HEK293 (cell line): ENCODE results near the gene TAS2R40.

ENCODE experiments used
- CTCF ChIA-PET: fragments of 350-600 bp; formaldehyde crosslinking; extraction: SDS; loops from one replicate; lab custom pipeline; 2021; ENCODE audit warnings: antibody characterized with exemption; lab: Yijun Ruan, JAX
- POLR2A ChIA-PET: fragments of 300-600 bp; formaldehyde crosslinking; extraction: SDS; loops from one replicate; lab custom pipeline; 2020; ENCODE audit warnings: antibody characterized with exemption, inconsistent platforms; lab: Yijun Ruan, JAX
- H3K27ac ChIP-seq: fragments of 200-500 bp; sonication (Bioruptor generic); 2 replicates; pipeline ENCODE4 v1.5.1; 2014; ENCODE audit warnings: low read depth, low read length, control low read depth, inconsistent platforms; ENCODE audit errors: extremely low read depth
- H3K36me3 ChIP-seq, 2 experiments: fragments of 200-500 bp in 1 of 2; sonication (Bioruptor generic) in 1 of 2; 1 replicate in 1 of 2; 2 replicates in 1 of 2; pipeline ENCODE4 v1.5.1; 2014 to 2017; ENCODE audit warnings: inconsistent platforms in 2 of 2, low read length in 2 of 2; ENCODE audit not compliant: control insufficient read depth in 2 of 2, insufficient read depth in 1 of 2
- H3K4me1 ChIP-seq: fragments of 200-500 bp; sonication (Bioruptor generic); 2 replicates; pipeline ENCODE4 v1.5.1; 2014; ENCODE audit warnings: mild to moderate bottlenecking, low read length, inconsistent platforms; ENCODE audit not compliant: control insufficient read depth, insufficient read depth
- H3K4me3 ChIP-seq: 2 replicates; pipeline ENCODE4 v1.5.1; 2011; ENCODE audit warnings: low read depth, mild to moderate bottlenecking, control low read depth, low read length, moderate library complexity
- H3K9me3 ChIP-seq: fragments of 200-500 bp; sonication (Bioruptor generic); 2 replicates; pipeline ENCODE4 v1.5.1; 2014; ENCODE audit warnings: low read depth, low read length, inconsistent platforms; ENCODE audit not compliant: control insufficient read depth, insufficient read depth
- BCL11A ChIP-seq: fragments of 450-650 bp; formaldehyde crosslinking; IDR thresholded peaks from 2 replicates; pipeline ENCODE4 v1.5.1; 2016; ENCODE audit warnings: low read depth, missing biosample characterization, missing genetic modification characterization
- KLF1 ChIP-seq: fragments of 450-650 bp; formaldehyde crosslinking; IDR thresholded peaks from 2 replicates; pipeline ENCODE4 v1.5.1; 2016; ENCODE audit warnings: missing biosample characterization, missing genetic modification characterization
- KLF17 ChIP-seq: fragments of 450-650 bp; formaldehyde crosslinking; IDR thresholded peaks from 2 replicates; pipeline ENCODE4 v1.5.1; 2016; ENCODE audit warnings: missing biosample characterization, missing genetic modification characterization
- KLF8 ChIP-seq: fragments of 450-650 bp; formaldehyde crosslinking; IDR thresholded peaks from 2 replicates; pipeline ENCODE4 v1.5.1; 2016; ENCODE audit warnings: missing biosample characterization, missing genetic modification characterization
- KLF9 ChIP-seq: fragments of 450-650 bp; formaldehyde crosslinking; IDR thresholded peaks from 2 replicates; pipeline ENCODE4 v1.5.1; 2016; ENCODE audit warnings: missing biosample characterization, missing genetic modification characterization, low read depth
- REPIN1 ChIP-seq: fragments of 450-650 bp; formaldehyde crosslinking; IDR thresholded peaks from 2 replicates; pipeline ENCODE4 v1.5.1; 2017; ENCODE audit warnings: missing biosample characterization, missing genetic modification characterization, low read depth
- SCRT1 ChIP-seq: fragments of 450-650 bp; formaldehyde crosslinking; IDR thresholded peaks from 2 replicates; pipeline ENCODE4 v1.5.1; 2016; ENCODE audit warnings: missing biosample characterization, missing genetic modification characterization, borderline replicate concordance
- WT1 ChIP-seq: fragments of 450-650 bp; formaldehyde crosslinking; IDR thresholded peaks from 2 replicates; pipeline ENCODE4 v1.5.1; 2016; ENCODE audit warnings: missing biosample characterization, missing genetic modification characterization
- ZBTB17 ChIP-seq: fragments of 450-650 bp; formaldehyde crosslinking; IDR thresholded peaks from 2 replicates; pipeline ENCODE4 v1.5.1; 2016; ENCODE audit warnings: missing biosample characterization, missing genetic modification characterization
- ZBTB21 ChIP-seq: fragments of 450-650 bp; formaldehyde crosslinking; IDR thresholded peaks from 2 replicates; pipeline ENCODE4 v1.5.1; 2017; ENCODE audit warnings: missing biosample characterization, missing genetic modification characterization
- ZBTB6 ChIP-seq: fragments of 450-650 bp; formaldehyde crosslinking; IDR thresholded peaks from 2 replicates; pipeline ENCODE4 v1.5.1; 2017; ENCODE audit warnings: missing biosample characterization, missing genetic modification characterization
- ZNF146 ChIP-seq: fragments of 450-650 bp; formaldehyde crosslinking; IDR thresholded peaks from 2 replicates; pipeline ENCODE4 v1.5.1; 2016; ENCODE audit warnings: missing biosample characterization, missing genetic modification characterization
- ZNF155 ChIP-seq: fragments of 450-650 bp; formaldehyde crosslinking; IDR thresholded peaks from 2 replicates; pipeline ENCODE4 v1.5.1; 2016; ENCODE audit warnings: missing biosample characterization, missing genetic modification characterization
- ZNF157 ChIP-seq: fragments of 450-650 bp; formaldehyde crosslinking; IDR thresholded peaks from 2 replicates; pipeline ENCODE4 v1.5.1; 2016; ENCODE audit warnings: missing biosample characterization, missing genetic modification characterization
- ZNF184 ChIP-seq: fragments of 450-650 bp; IDR thresholded peaks from 2 replicates; pipeline ENCODE4 v1.5.1; 2018; ENCODE audit warnings: missing biosample characterization, mild to moderate bottlenecking, missing genetic modification characterization
- ZNF248 ChIP-seq: fragments of 450-650 bp; formaldehyde crosslinking; IDR thresholded peaks from 2 replicates; pipeline ENCODE4 v1.5.1; 2017; ENCODE audit warnings: missing biosample characterization, missing genetic modification characterization
- ZNF311 ChIP-seq: fragments of 450-650 bp; formaldehyde crosslinking; IDR thresholded peaks from 2 replicates; pipeline ENCODE4 v1.5.1; 2017; ENCODE audit warnings: missing biosample characterization, missing genetic modification characterization, borderline replicate concordance
- ZNF521 ChIP-seq: fragments of 450-650 bp; formaldehyde crosslinking; IDR thresholded peaks from 2 replicates; pipeline ENCODE4 v1.5.1; 2017; ENCODE audit warnings: missing biosample characterization, mild to moderate bottlenecking, missing genetic modification characterization
- ZNF548 ChIP-seq: fragments of 450-650 bp; formaldehyde crosslinking; IDR thresholded peaks from 2 replicates; pipeline ENCODE4 v1.5.1; 2016; ENCODE audit warnings: missing biosample characterization, missing genetic modification characterization
- ZNF555 ChIP-seq: fragments of 450-650 bp; formaldehyde crosslinking; conservative IDR thresholded peaks from 2 replicates; pipeline ENCODE4 v1.5.1; 2017; ENCODE audit warnings: missing biosample characterization, mild to moderate bottlenecking, missing genetic modification characterization, inconsistent platforms
- ZNF560 ChIP-seq: fragments of 450-650 bp; formaldehyde crosslinking; IDR thresholded peaks from 2 replicates; pipeline ENCODE4 v1.5.1; 2017; ENCODE audit warnings: missing biosample characterization, missing genetic modification characterization, borderline replicate concordance
- ZNF621 ChIP-seq: fragments of 450-650 bp; formaldehyde crosslinking; IDR thresholded peaks from 2 replicates; pipeline ENCODE4 v1.5.1; 2017; ENCODE audit warnings: missing biosample characterization, missing genetic modification characterization
- ZNF624 ChIP-seq: fragments of 450-650 bp; formaldehyde crosslinking; IDR thresholded peaks from 2 replicates; pipeline ENCODE4 v1.5.1; 2017; ENCODE audit warnings: missing biosample characterization, missing genetic modification characterization
- ZNF776 ChIP-seq: fragments of 450-650 bp; formaldehyde crosslinking; IDR thresholded peaks from 2 replicates; pipeline ENCODE4 v1.5.0; 2017; ENCODE audit warnings: missing biosample characterization, missing genetic modification characterization, borderline replicate concordance
- ZNF785 ChIP-seq: fragments of 450-650 bp; formaldehyde crosslinking; IDR thresholded peaks from 2 replicates; pipeline ENCODE4 v1.5.1; 2016; ENCODE audit warnings: missing biosample characterization, missing genetic modification characterization
- TF ChIP-seq, protein P1 (sequence below): fragments of 450-650 bp; formaldehyde crosslinking; IDR thresholded peaks from 2 replicates; pipeline ENCODE4 v1.5.1; 2016; ENCODE audit warnings: missing biosample characterization, missing genetic modification characterization, low read depth
- TF ChIP-seq, protein P2 (sequence below): sonication (generic); formaldehyde crosslinking; IDR thresholded peaks from 2 replicates; pipeline ENCODE4 v1.8.1; 2022; ENCODE audit warnings: mild to moderate bottlenecking, moderate library complexity, missing genetic modification reagents

Gene TAS2R40

DNA sequence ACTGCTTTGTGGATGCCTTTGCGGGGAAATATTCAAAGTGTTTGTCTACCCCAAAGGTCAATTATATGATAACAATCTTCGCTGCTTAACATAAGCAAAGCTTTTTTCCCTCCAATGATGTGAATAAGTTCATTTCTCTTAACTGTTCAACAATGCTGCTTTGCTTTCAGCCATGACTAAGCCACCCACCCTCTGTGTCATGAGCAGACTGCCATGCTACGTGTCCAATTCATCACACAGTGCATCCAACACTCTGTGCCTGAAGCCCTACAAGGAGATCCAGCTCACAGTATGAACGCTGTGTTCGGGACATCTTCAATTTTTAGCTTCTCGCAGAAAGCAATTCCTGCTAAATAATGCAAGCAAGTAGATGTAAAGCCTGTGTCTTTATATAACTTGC is 5.7 kb upstream of the TAS2R40 start:
- H3K4me3 ChIP-seq, result no peak overlapping the region
- no peaks in the 10 kb centered on the region for H3K36me3 ChIP-seq
- no peak for TF ChIP-seq ZNF155
- TF ChIP-seq ZNF785 (tag by site-specific recombination), result no peak
- TF ChIP-seq, protein P1, sequence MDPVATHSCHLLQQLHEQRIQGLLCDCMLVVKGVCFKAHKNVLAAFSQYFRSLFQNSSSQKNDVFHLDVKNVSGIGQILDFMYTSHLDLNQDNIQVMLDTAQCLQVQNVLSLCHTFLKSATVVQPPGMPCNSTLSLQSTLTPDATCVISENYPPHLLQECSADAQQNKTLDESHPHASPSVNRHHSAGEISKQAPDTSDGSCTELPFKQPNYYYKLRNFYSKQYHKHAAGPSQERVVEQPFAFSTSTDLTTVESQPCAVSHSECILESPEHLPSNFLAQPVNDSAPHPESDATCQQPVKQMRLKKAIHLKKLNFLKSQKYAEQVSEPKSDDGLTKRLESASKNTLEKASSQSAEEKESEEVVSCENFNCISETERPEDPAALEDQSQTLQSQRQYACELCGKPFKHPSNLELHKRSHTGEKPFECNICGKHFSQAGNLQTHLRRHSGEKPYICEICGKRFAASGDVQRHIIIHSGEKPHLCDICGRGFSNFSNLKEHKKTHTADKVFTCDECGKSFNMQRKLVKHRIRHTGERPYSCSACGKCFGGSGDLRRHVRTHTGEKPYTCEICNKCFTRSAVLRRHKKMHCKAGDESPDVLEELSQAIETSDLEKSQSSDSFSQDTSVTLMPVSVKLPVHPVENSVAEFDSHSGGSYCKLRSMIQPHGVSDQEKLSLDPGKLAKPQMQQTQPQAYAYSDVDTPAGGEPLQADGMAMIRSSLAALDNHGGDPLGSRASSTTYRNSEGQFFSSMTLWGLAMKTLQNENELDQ (tag by site-specific recombination), result no peak
- no peak for TF ChIP-seq ZNF621 (tag by site-specific recombination)
- TF ChIP-seq ZNF521 (tag by site-specific recombination), result no peak
- TF ChIP-seq ZNF146 (tag by site-specific recombination), result no peak
- TF ChIP-seq KLF17, result no peak
- no peak for TF ChIP-seq ZBTB17 (tag by site-specific recombination)
- TF ChIP-seq ZNF157 (tag by site-specific recombination), result no peak
- no peak for TF ChIP-seq ZNF184 (tag by site-specific recombination)
- TF ChIP-seq ZNF560 (tag by site-specific recombination), result no peak
- no peak for TF ChIP-seq ZNF311 (tag by site-specific recombination)
- no peak for TF ChIP-seq ZBTB21 (tag by site-specific recombination)
- no peak for TF ChIP-seq ZNF776 (tag by site-specific recombination)
- no peak overlapping the region for H3K27ac ChIP-seq
- ChIA-PET POLR2A (no interaction called here), CTCF (interaction anchor here (0.5 to 5.3 kb wide), 32 partner anchors 8 to 1614 kb away, joined by 3 to 148 read pairs (median 5); partner anchors contain the start of gene EPHB6)
- no peaks in the 10 kb centered on the region for H3K9me3 ChIP-seq
- H3K4me1 ChIP-seq, result no peaks in the 10 kb centered on the region

GRCh38 chr7:143216686-143217085 is 5.2 kb upstream of the TAS2R40 start:
- no peak overlapping the region for H3K27ac ChIP-seq
- H3K36me3 ChIP-seq, result no peaks in the 10 kb centered on the region
- CTCF ChIA-PET, result interaction anchor here (0.6 to 5.3 kb wide), 18 partner anchors 12 to 1614 kb away, joined by 3 to 148 read pairs (median 6); no protein-coding TSS in a partner anchor
- no peaks in the 10 kb centered on the region for H3K9me3 ChIP-seq
- POLR2A ChIA-PET, result no interaction called here
- no peak overlapping the region for H3K4me3 ChIP-seq
- H3K4me1 ChIP-seq, result no peaks in the 10 kb centered on the region
- TF ChIP-seq KLF8 (tag by site-specific recombination) (no peak), ZNF548 (tag by site-specific recombination) (no peak)

- Histone ChIP-seq H3K9me3 (no peaks in the 10 kb centered on the region), H3K4me1 (no peaks in the 10 kb centered on the region), H3K27ac (no peak overlapping the region), H3K36me3 (no peaks in the 10 kb centered on the region), H3K4me3 (no peak overlapping the region)
- POLR2A ChIA-PET, result no interaction called here
- CTCF ChIA-PET, result interaction anchor here (0.6 to 5.3 kb wide), 6 partner anchors 10 to 345 kb away, joined by 3 to 148 read pairs (median 10); partner anchors contain the start of gene LLCFC1
- no peak for TF ChIP-seq ZNF248 (tag by site-specific recombination)
- TF ChIP-seq, protein P2, sequence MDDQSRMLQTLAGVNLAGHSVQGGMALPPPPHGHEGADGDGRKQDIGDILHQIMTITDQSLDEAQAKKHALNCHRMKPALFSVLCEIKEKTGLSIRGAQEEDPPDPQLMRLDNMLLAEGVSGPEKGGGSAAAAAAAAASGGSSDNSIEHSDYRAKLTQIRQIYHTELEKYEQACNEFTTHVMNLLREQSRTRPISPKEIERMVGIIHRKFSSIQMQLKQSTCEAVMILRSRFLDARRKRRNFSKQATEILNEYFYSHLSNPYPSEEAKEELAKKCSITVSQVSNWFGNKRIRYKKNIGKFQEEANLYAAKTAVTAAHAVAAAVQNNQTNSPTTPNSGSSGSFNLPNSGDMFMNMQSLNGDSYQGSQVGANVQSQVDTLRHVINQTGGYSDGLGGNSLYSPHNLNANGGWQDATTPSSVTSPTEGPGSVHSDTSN, result no peak
- no peak for TF ChIP-seq WT1 (tag by site-specific recombination)
- no peak for TF ChIP-seq ZNF624 (tag by site-specific recombination)
- no peak for TF ChIP-seq ZNF555 (tag by site-specific recombination)
- TF ChIP-seq REPIN1 (tag by site-specific recombination), result no peak
- no peak for TF ChIP-seq KLF9 (tag by site-specific recombination)
- TF ChIP-seq BCL11A (tag by site-specific recombination), result no peak
- TF ChIP-seq ZBTB6 (tag by site-specific recombination), result no peak
- no peak for TF ChIP-seq KLF1
- no peak for TF ChIP-seq SCRT1 (tag by site-specific recombination)
These were observed 4.0 kb upstream of the TAS2R40 start for GRCh38 chr7:143217806-143218205.
